Transverse colon (tissue), 4 donors: Measurements from ENCODE around the gene ZNF248. TPM values are rescaled to one million over a fixed set of nuclear protein-coding genes. Genes with fewer than 3 reads are reported as not detected.

ENCODE experiments used
- DNase-seq: peaks from one replicate; pipeline ENCODE4 v3.0.0-alpha.2; 2019
- H3K27ac ChIP-seq, 4 donors: fragments of 200-600 bp; sonication (generic); 2 replicates each; pipeline ENCODE4 v1.5.1; 2016 to 2018; ENCODE audit warnings: inconsistent platforms in 4 of 4
- H3K27me3 ChIP-seq: fragments of 200-600 bp; sonication (generic); 2 replicates; pipeline ENCODE4 v1.5.1; 2017; ENCODE audit warnings: inconsistent platforms
- H3K36me3 ChIP-seq, 4 donors: fragments of 200-600 bp; sonication (generic); 2 replicates each; pipeline ENCODE4 v1.5.1; 2017 to 2019; ENCODE audit warnings: inconsistent platforms in 4 of 4
- H3K4me1 ChIP-seq, 4 donors: fragments of 200-600 bp; sonication (generic); 2 replicates each; pipeline ENCODE4 v1.5.1; 2017 to 2020; ENCODE audit warnings: inconsistent platforms in 4 of 4
- H3K4me3 ChIP-seq, 4 donors: fragments of 200-600 bp; sonication (generic); 1 replicate in 1 of 4; 2 replicates in 3 of 4; pipeline versions ENCODE4 v1.5.1 to v1.6.1; 2017 to 2019; ENCODE audit warnings: inconsistent platforms in 4 of 4
- H3K9me3 ChIP-seq, 2 donors: fragments of 200-600 bp; sonication (generic); 2 replicates each; pipeline ENCODE4 v1.5.1; 2017 to 2019; ENCODE audit warnings: inconsistent platforms in 2 of 2
- EP300 ChIP-seq: sonication (generic); formaldehyde crosslinking; IDR thresholded peaks from one replicate; pipeline ENCODE4 v1.6.1; 2017; ENCODE audit warnings: antibody characterized with exemption, low read depth
- POLR2A ChIP-seq: fragments of 450-650 bp; IDR thresholded peaks from one replicate; pipeline ENCODE4 v1.6.1; 2016; ENCODE audit warnings: antibody characterized with exemption, mild to moderate bottlenecking, moderate library complexity
- POLR2AphosphoS5 ChIP-seq, 3 donors: sonication (generic); formaldehyde crosslinking; IDR thresholded peaks; one replicate each; pipeline ENCODE4 v1.6.1; 2016; ENCODE audit warnings: antibody characterized with exemption in 3 of 3
- WGBS, 2 donors: methylation state at CpG; one replicate each; pipeline ENCODE4 v1.1.5; 2018; ENCODE audit warnings: low coverage in 1 of 2; 5-methylcytosine and 5-hydroxymethylcytosine counted together
- in situ Hi-C, 4 donors: fragments of 200-750 bp; cut with MboI; loops; one replicate each; pipeline versions ENCODE4 v1.15.0 to v1.15.1; 2017; ENCODE audit warnings: low sequenced_read_pairs in 3 of 4, low pct_ligation_motif_present in 1 of 4, low pct_unique_long_range_greater_than_20kb in 1 of 4
- intact Hi-C: fragments of 100-400 bp; cut with DNase I; formaldehyde crosslinking; loops from one replicate; pipeline ENCODE4 v1.15.1; 2023; ENCODE audit warnings: low total_unique reads
- total RNA-seq, 4 donors: library from RNA; depleted of rRNA; stranded (reverse); fragments of >200 nt; gene quantifications; one replicate each; pipeline ENCODE4 v1.1.0, GENCODE V29; 2016
- TF ChIP-seq, protein P1 (sequence below), 5 experiments: fragments of 200-600 bp in 3 of 5; fragments of 450-650 bp in 2 of 5; sonication (generic) in 3 of 5; IDR thresholded peaks; 1 replicate in 2 of 5; 2 replicates in 3 of 5; pipeline ENCODE4 v1.5.1; 2016 to 2017; ENCODE audit warnings: antibody characterized with exemption in 5 of 5, inconsistent platforms in 3 of 5, mild to moderate bottlenecking in 2 of 5, moderate library complexity in 1 of 5

Gene ZNF248
- total RNA-seq, 4 donors from 2014 or later, result 13.8 to 24.7 (median 19.1) TPM

DNA sequence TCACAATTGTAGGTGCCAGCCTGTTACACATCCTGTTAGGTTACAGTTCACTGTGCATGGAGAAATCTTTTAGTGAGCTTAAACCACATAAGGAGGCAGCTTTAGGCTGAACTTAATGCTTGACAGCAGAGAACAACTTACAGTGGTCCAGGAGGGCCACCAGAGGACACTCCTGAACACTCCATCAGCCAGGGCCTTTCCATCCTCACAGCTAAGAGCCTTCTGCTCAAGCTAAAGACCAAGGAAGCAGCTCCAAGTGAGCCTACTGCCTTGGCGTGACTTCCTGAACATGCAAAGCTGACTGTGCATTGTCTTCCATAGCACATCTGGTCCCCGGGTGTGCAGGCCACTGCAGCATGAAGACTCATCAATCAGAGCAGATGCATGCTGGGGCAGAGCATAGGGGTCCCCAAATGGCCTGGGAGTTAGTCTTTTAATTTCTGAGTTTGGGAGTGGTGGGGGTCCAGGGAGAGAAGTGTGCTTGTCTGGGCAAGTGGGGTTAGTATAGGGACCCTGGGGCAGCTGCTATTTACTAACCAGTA, 105.0 kb downstream of the ZNF248 start:
- H3K27me3 ChIP-seq, result no peaks in the 10 kb centered on the region
- no peak overlapping the region for H3K4me3 ChIP-seq
- no peak overlapping the region for H3K27ac ChIP-seq
- 85 to 86% methylated on average over 1 to 2 of the region's 2 CpGs for WGBS, 2 donors
- H3K4me1 ChIP-seq, result no peaks in the 10 kb centered on the region
- intact Hi-C loops (no loop called here), in situ Hi-C loops (no loop called here)
- no peaks in the 10 kb centered on the region for H3K36me3 ChIP-seq
- TF ChIP-seq EP300 (no peak), POLR2AphosphoS5 (IDR thresholded peaks at IDR 0.05) (no peak), POLR2A (no peak)
- TF ChIP-seq, protein P1, sequence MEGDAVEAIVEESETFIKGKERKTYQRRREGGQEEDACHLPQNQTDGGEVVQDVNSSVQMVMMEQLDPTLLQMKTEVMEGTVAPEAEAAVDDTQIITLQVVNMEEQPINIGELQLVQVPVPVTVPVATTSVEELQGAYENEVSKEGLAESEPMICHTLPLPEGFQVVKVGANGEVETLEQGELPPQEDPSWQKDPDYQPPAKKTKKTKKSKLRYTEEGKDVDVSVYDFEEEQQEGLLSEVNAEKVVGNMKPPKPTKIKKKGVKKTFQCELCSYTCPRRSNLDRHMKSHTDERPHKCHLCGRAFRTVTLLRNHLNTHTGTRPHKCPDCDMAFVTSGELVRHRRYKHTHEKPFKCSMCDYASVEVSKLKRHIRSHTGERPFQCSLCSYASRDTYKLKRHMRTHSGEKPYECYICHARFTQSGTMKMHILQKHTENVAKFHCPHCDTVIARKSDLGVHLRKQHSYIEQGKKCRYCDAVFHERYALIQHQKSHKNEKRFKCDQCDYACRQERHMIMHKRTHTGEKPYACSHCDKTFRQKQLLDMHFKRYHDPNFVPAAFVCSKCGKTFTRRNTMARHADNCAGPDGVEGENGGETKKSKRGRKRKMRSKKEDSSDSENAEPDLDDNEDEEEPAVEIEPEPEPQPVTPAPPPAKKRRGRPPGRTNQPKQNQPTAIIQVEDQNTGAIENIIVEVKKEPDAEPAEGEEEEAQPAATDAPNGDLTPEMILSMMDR (IDR thresholded peaks at IDR 0.05), result no peak
- no peaks in the 10 kb centered on the region for H3K9me3 ChIP-seq
- DNase-seq, result no peak

- no peak for DNase-seq
- in situ Hi-C loops (no loop called here), intact Hi-C loops (no loop called here)
- 78% methylated on average over 4 of the region's 4 CpGs; no CpG with 5 or more reads in 1 of the 2 donors for WGBS, 2 donors
- Histone ChIP-seq H3K36me3 (no peaks in the 10 kb centered on the region), H3K27ac (no peak overlapping the region), H3K4me3 (no peak overlapping the region), H3K4me1 (no peaks in the 10 kb centered on the region), H3K27me3 (no peaks in the 10 kb centered on the region), H3K9me3 (no peaks in the 10 kb centered on the region)
- TF ChIP-seq, protein P1 (IDR thresholded peaks at IDR 0.05), result no peak
- TF ChIP-seq POLR2A (no peak), POLR2AphosphoS5 (IDR thresholded peaks at IDR 0.05) (no peak), EP300 (no peak)
These were observed 109.2 kb downstream of the ZNF248 start for GRCh38 chr10:37748170-37748569.

- Histone ChIP-seq H3K36me3 (no peaks in the 10 kb centered on the region), H3K4me1 (no peaks in the 10 kb centered on the region), H3K27me3 (no peaks in the 10 kb centered on the region), H3K9me3 (no peaks in the 10 kb centered on the region), H3K27ac (no peak overlapping the region), H3K4me3 (no peak overlapping the region)
- TF ChIP-seq POLR2AphosphoS5 (IDR thresholded peaks at IDR 0.05), result no peak
- TF ChIP-seq, protein P1 (IDR thresholded peaks at IDR 0.05), result no peak
- no peak for TF ChIP-seq EP300
- no peak for TF ChIP-seq POLR2A
- intact Hi-C loops (no loop called here), in situ Hi-C loops (no loop called here)
- 64 to 72% methylated on average over 5 of the region's 5 CpGs for WGBS, 2 donors
- DNase-seq, result no peak
These were observed 110.3 kb downstream of the ZNF248 start for GRCh38 chr10:37747081-37747480.

DNA sequence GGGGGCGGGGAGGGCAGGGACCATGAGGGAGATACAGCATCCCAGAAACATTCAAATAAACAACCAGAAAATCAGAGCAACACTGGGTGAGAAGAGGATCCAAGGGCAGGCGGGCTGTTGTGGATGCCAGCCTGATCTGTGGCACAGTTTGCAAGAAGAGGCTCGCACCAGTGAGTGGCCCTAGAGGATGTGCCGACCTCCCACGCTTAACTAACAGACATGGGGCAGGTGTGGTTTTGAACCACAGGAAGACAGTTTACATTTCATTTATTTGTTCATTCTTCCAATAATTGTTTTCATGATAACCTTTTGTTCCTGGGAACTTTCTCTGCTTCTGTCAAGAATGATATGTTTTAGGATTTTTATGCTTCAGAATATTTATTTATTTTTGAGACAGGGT, 115.6 kb downstream of the ZNF248 start:
- no peaks in the 10 kb centered on the region for H3K36me3 ChIP-seq
- in situ Hi-C loops, result no loop called here
- TF ChIP-seq POLR2AphosphoS5 (IDR thresholded peaks at IDR 0.05) (no peak), POLR2A (no peak), EP300 (no peak)
- TF ChIP-seq, protein P1 (IDR thresholded peaks at IDR 0.05), result no peak
- intact Hi-C loops, result no loop called here
- H3K4me3 ChIP-seq, result no peak overlapping the region
- H3K9me3 ChIP-seq, result no peaks in the 10 kb centered on the region
- DNase-seq, result no peak
- H3K27ac ChIP-seq, result no peak overlapping the region
- WGBS, 2 donors, result 80 to 83% methylated on average over 1 to 5 of the region's 5 CpGs
- H3K4me1 ChIP-seq, result no peaks in the 10 kb centered on the region
- H3K27me3 ChIP-seq, result no peaks in the 10 kb centered on the region
